MM.1S (cell line): ENCODE results near the gene MIA2.

Source experiments
- DNase-seq: peaks from one replicate; pipeline ENCODE4 v3.0.0-alpha.2; 2015
- H2AFZ ChIP-seq: fragments of 300-600 bp; sonication (generic); 2 replicates; pipeline ENCODE4 v1.6.0; 2016; ENCODE audit warnings: antibody characterized with exemption, low read length
- H3F3A ChIP-seq: fragments of 300-600 bp; sonication (generic); 2 replicates; pipeline ENCODE4 v1.6.1; 2016; ENCODE audit warnings: mild to moderate bottlenecking, antibody characterized with exemption, low read length, moderate library complexity, mixed read lengths; ENCODE audit not compliant: insufficient read depth
- H3K27ac ChIP-seq: fragments of 300-600 bp; sonication (generic); 2 replicates; pipeline ENCODE4 v1.5.1; 2016; ENCODE audit warnings: mild to moderate bottlenecking, low read length
- H3K27me3 ChIP-seq: fragments of 300-600 bp; sonication (generic); replicated peaks from 2 replicates; pipeline ENCODE4 v1.6.0; 2016; ENCODE audit warnings: low read length; ENCODE audit not compliant: insufficient read depth
- H3K36me3 ChIP-seq: fragments of 300-600 bp; sonication (generic); replicated peaks from 2 replicates; pipeline ENCODE4 v1.6.1; 2016; ENCODE audit warnings: mild to moderate bottlenecking, low read length, mixed read lengths; ENCODE audit not compliant: insufficient read depth
- H3K4me1 ChIP-seq: fragments of 300-600 bp; sonication (generic); 2 replicates; pipeline ENCODE4 v1.6.1; 2016; ENCODE audit warnings: low read length, mixed read lengths
- H3K4me2 ChIP-seq: fragments of 300-600 bp; sonication (generic); 2 replicates; pipeline ENCODE4 v1.6.0; 2016; ENCODE audit warnings: low read depth, low read length
- H3K4me3 ChIP-seq: fragments of 300-600 bp; sonication (generic); 2 replicates; pipeline ENCODE4 v1.5.1; 2016; ENCODE audit warnings: low read length, mixed read lengths
- H3K79me2 ChIP-seq: fragments of 300-600 bp; sonication (generic); 2 replicates; pipeline ENCODE4 v1.6.1; 2016; ENCODE audit warnings: mixed run types, low read length, mixed read lengths
- H3K9ac ChIP-seq: fragments of 300-600 bp; sonication (generic); 2 replicates; pipeline ENCODE4 v1.6.1; 2016; ENCODE audit warnings: low read length, mixed read lengths
- H3K9me2 ChIP-seq: fragments of 300-600 bp; sonication (generic); replicated peaks from 2 replicates; pipeline ENCODE4 v1.6.1; 2016; ENCODE audit warnings: mild to moderate bottlenecking, low read length, mixed read lengths; ENCODE audit not compliant: insufficient read depth
- H3K9me3 ChIP-seq: fragments of 300-600 bp; sonication (generic); replicated peaks from 2 replicates; pipeline ENCODE4 v1.6.1; 2016; ENCODE audit warnings: mild to moderate bottlenecking, low read length, mixed read lengths; ENCODE audit not compliant: insufficient read depth
- H4K20me1 ChIP-seq: fragments of 300-600 bp; sonication (generic); 2 replicates; pipeline ENCODE4 v1.6.1; 2016; ENCODE audit warnings: mild to moderate bottlenecking, low read length, moderate library complexity, mixed read lengths; ENCODE audit not compliant: insufficient read depth
- CTCF ChIP-seq: fragments of 300-600 bp; sonication (generic); IDR thresholded peaks from 2 replicates; pipeline ENCODE4 v1.5.1; 2016; ENCODE audit warnings: antibody characterized with exemption, low read length, mixed read lengths
- EZH2 ChIP-seq: fragments of 300-600 bp; sonication (generic); optimal IDR thresholded peaks from 2 replicates; pipeline ENCODE3; 2017; ENCODE audit warnings: low read depth, mild to moderate bottlenecking, antibody characterized with exemption, low read length, mixed read lengths
- EZH2phosphoT487 ChIP-seq: fragments of 300-600 bp; sonication (generic); IDR thresholded peaks from 2 replicates; pipeline ENCODE4 v1.6.1; 2018; ENCODE audit warnings: antibody characterized with exemption, low read length

MIA2 gene

GRCh38 chr14:39268393-39268792 is 34.7 kb downstream of the MIA2 start:
- H3K9me2 ChIP-seq = no peaks in the 10 kb centered on the region
- H3F3A ChIP-seq = peaks cover 18% of the 10 kb centered on the region; the same call in 1 of the 2 replicates
- peaks cover 9% of the 10 kb centered on the region; the same call in 1 of the 2 replicates for H3K4me1 ChIP-seq
- H3K9me3 ChIP-seq = no peaks in the 10 kb centered on the region
- no peaks in the 10 kb centered on the region for H3K27me3 ChIP-seq
- TF ChIP-seq CTCF = no peak
- TF ChIP-seq EZH2phosphoT487 = no peak
- no peak for TF ChIP-seq EZH2
- H3K4me2 ChIP-seq = peak overlapping the region; percentile 64; the same call in 1 of the 2 replicates
- H3K9ac ChIP-seq = peak overlapping the region; percentile 90; the same call in 1 of the 2 replicates
- peaks cover 65% of the 10 kb centered on the region for H3K79me2 ChIP-seq
- no peaks in the 10 kb centered on the region for H4K20me1 ChIP-seq
- peak overlapping the region; percentile 69 for H3K4me3 ChIP-seq
- no peak overlapping the region for H2AFZ ChIP-seq
- H3K36me3 ChIP-seq = no peaks in the 10 kb centered on the region
- H3K27ac ChIP-seq = peak overlapping the region; percentile 96; the same call in 1 of the 2 replicates
- peak; percentile 18 for DNase-seq

- Histone ChIP-seq H3K9ac (no peak overlapping the region), H3K36me3 (no peaks in the 10 kb centered on the region), H3K4me1 (peaks cover 9% of the 10 kb centered on the region; the same call in 1 of the 2 replicates), H3K9me2 (no peaks in the 10 kb centered on the region), H2AFZ (no peak overlapping the region), H3K9me3 (no peaks in the 10 kb centered on the region), H3K27me3 (no peaks in the 10 kb centered on the region), H3F3A (0 out of 2 replicates have a peak, but pooled peaks cover under 1% of the 10 kb centered on the region), H3K4me3 (no peak overlapping the region), H3K4me2 (no peak overlapping the region), H3K27ac (no peak overlapping the region), H4K20me1 (no peaks in the 10 kb centered on the region), H3K79me2 (peaks cover 92% of the 10 kb centered on the region)
- TF ChIP-seq EZH2phosphoT487 (no peak), EZH2 (no peak), CTCF (no peak)
- no peak for DNase-seq
Observed at GRCh38 chr14:39272918-39273317, 39.2 kb downstream of the MIA2 start.

DNA sequence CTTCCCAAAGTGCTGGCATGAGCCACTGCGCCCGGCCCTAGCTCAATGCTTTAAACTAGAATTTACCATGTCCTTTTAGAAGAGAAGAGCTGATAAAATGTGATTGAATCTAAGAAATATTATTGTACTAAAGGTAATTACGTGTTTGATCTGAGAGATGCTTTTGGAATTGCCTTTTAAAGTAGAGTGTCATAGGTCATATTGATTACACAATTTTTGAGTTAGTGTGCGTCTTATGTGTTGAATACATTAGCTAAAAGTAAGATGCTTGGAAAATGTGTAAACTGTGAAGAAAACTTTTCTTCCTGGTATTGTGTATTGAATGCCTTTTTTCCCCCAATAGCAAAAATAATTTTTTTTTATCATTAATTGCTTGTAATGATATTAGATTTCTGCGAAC is 41.7 kb downstream of the MIA2 start:
- no peaks in the 10 kb centered on the region for H3F3A ChIP-seq
- H3K4me3 ChIP-seq = no peak overlapping the region
- DNase-seq = no peak
- H4K20me1 ChIP-seq = no peaks in the 10 kb centered on the region
- H3K27ac ChIP-seq = no peak overlapping the region
- TF ChIP-seq EZH2 (no peak), CTCF (no peak), EZH2phosphoT487 (no peak)
- H3K9ac ChIP-seq = no peak overlapping the region
- H3K27me3 ChIP-seq = no peaks in the 10 kb centered on the region
- no peak overlapping the region for H2AFZ ChIP-seq
- no peaks in the 10 kb centered on the region for H3K4me1 ChIP-seq
- peaks cover 73% of the 10 kb centered on the region for H3K79me2 ChIP-seq
- H3K9me3 ChIP-seq = no peaks in the 10 kb centered on the region
- H3K36me3 ChIP-seq = no peaks in the 10 kb centered on the region
- H3K9me2 ChIP-seq = no peaks in the 10 kb centered on the region
- H3K4me2 ChIP-seq = no peak overlapping the region
